IMR-90 (cell line): ENCODE results near the gene ADSS1. TPM values are rescaled to one million over a fixed set of nuclear protein-coding genes. Genes with fewer than 3 reads are reported as not detected.

Experiments used
- ATAC-seq: fragments of 200-7000 bp; cut with Tn5 transposase; 2 replicates; pipeline ENCODE4 v1.9.1; 2020; ENCODE audit warnings: low read depth, mild to moderate bottlenecking, moderate library complexity
- BruUV-seq: library from RNA; stranded (reverse); fragments of 400-500 nt; replicated peaks from 2 replicates; lab custom pipeline; 2021; lab: Mats Ljungman, UMichigan
- CTCF ChIA-PET: fragments of 300-600 bp; formaldehyde crosslinking; extraction: SDS; loops from one replicate; lab custom pipeline; 2021; ENCODE audit warnings: antibody characterized with exemption; lab: Yijun Ruan, JAX
- POLR2A ChIA-PET: fragments of 300-600 bp; sonication (Branson Sonifier 250); formaldehyde crosslinking; loops from one replicate; lab custom pipeline; 2022; ENCODE audit warnings: antibody characterized with exemption; ENCODE audit not compliant: unreplicated experiment; lab: Charles Lee
- DNase-seq: peaks from one replicate; pipeline ENCODE4 v3.0.0; 2013
- H2AFZ ChIP-seq: replicated peaks from 2 replicates; pipeline ENCODE3; 2013; ENCODE audit warnings: low read length, mild to moderate bottlenecking; ENCODE audit not compliant: poor library complexity
- H2AK5ac ChIP-seq: 2 replicates; pipeline ENCODE4 v1.6.1; 2013; ENCODE audit warnings: low read depth, low read length, inconsistent platforms
- H2AK9ac ChIP-seq: replicated peaks from 2 replicates; pipeline ENCODE3; 2013; ENCODE audit warnings: mild to moderate bottlenecking, low read depth, low read length, moderate library complexity; ENCODE audit not compliant: poor library complexity
- H2BK120ac ChIP-seq: 2 replicates; pipeline ENCODE4 v1.6.1; 2013; ENCODE audit warnings: low read depth, low read length, inconsistent platforms
- H2BK15ac ChIP-seq: 3 replicates; pipeline ENCODE4 v1.6.1; 2013; ENCODE audit warnings: low read depth, low read length, inconsistent platforms
- H2BK20ac ChIP-seq: 2 replicates; pipeline ENCODE4 v1.6.1; 2013; ENCODE audit warnings: low read depth, mild to moderate bottlenecking, inconsistent platforms, low read length, moderate library complexity
- H2BK5ac ChIP-seq: 2 replicates; pipeline ENCODE4 v1.6.1; 2013; ENCODE audit warnings: mild to moderate bottlenecking, low read depth, low read length, inconsistent platforms; ENCODE audit not compliant: poor library complexity, severe bottlenecking
- H3K14ac ChIP-seq: replicated peaks from 2 replicates; pipeline ENCODE4 v1.6.1; 2013; ENCODE audit warnings: low read depth, low read length, inconsistent platforms
- H3K18ac ChIP-seq: 2 replicates; pipeline ENCODE4 v1.6.1; 2013; ENCODE audit warnings: low read depth, low read length, control low read depth
- H3K23ac ChIP-seq: 2 replicates; pipeline ENCODE4 v1.6.1; 2013; ENCODE audit warnings: low read depth, low read length, inconsistent platforms
- H3K27ac ChIP-seq: 2 replicates; pipeline ENCODE4 v1.5.1; 2013; ENCODE audit warnings: mild to moderate bottlenecking, control low read depth, low read length; ENCODE audit not compliant: insufficient read depth
- H3K27me3 ChIP-seq: 2 replicates; pipeline ENCODE4 v1.6.1; 2013; ENCODE audit warnings: low read length; ENCODE audit not compliant: control insufficient read depth, insufficient read depth
- H3K36me3 ChIP-seq: 2 replicates; pipeline ENCODE4 v1.6.1; 2013; ENCODE audit warnings: low read length, mixed read lengths; ENCODE audit not compliant: control insufficient read depth, insufficient read depth
- H3K4ac ChIP-seq: 2 replicates; pipeline ENCODE4 v1.6.1; 2013; ENCODE audit warnings: low read depth, low read length, inconsistent platforms
- H3K4me1 ChIP-seq: 2 replicates; pipeline ENCODE4 v1.6.1; 2013; ENCODE audit warnings: low read length, mixed read lengths; ENCODE audit not compliant: control insufficient read depth, insufficient read depth
- H3K4me2 ChIP-seq: 2 replicates; pipeline ENCODE4 v1.6.1; 2013; ENCODE audit warnings: low read depth, mild to moderate bottlenecking, control low read depth, low read length, moderate library complexity
- H3K4me3 ChIP-seq: 2 replicates; pipeline ENCODE4 v1.5.1; 2013; ENCODE audit warnings: low read depth, mild to moderate bottlenecking, control low read depth, low read length, moderate library complexity; ENCODE audit not compliant: insufficient read depth
- H3K56ac ChIP-seq: 2 replicates; pipeline ENCODE4 v1.6.1; 2013; ENCODE audit warnings: low read length, inconsistent platforms; ENCODE audit not compliant: insufficient read depth; ENCODE audit errors: extremely low read depth
- H3K79me1 ChIP-seq, 2 experiments: 2 replicates each; pipeline ENCODE4 v1.6.1; 2013; ENCODE audit warnings: low read length in 2 of 2, inconsistent platforms in 1 of 2, low read depth in 1 of 2
- H3K9ac ChIP-seq: 2 replicates; pipeline ENCODE4 v1.6.1; 2013; ENCODE audit warnings: low read depth, low read length, control low read depth
- H3K9me1 ChIP-seq: 2 replicates; pipeline ENCODE4 v1.6.1; 2013; ENCODE audit warnings: low read length, inconsistent platforms; ENCODE audit not compliant: insufficient read depth
- H3K9me3 ChIP-seq: 2 replicates; pipeline ENCODE4 v1.6.1; 2013; ENCODE audit warnings: low read length; ENCODE audit not compliant: control insufficient read depth, insufficient read depth
- H4K20me1 ChIP-seq: 2 replicates; pipeline ENCODE4 v1.6.1; 2013; ENCODE audit warnings: low read length, inconsistent platforms; ENCODE audit not compliant: insufficient read depth
- H4K5ac ChIP-seq: 2 replicates; pipeline ENCODE4 v1.6.1; 2013; ENCODE audit warnings: mild to moderate bottlenecking, low read depth, low read length, control low read depth
- H4K8ac ChIP-seq, 2 experiments: 2 replicates each; pipeline ENCODE4 v1.6.1; 2013; ENCODE audit warnings: low read depth in 2 of 2, low read length in 2 of 2, control low read depth in 1 of 2, inconsistent platforms in 1 of 2
- H4K91ac ChIP-seq: 2 replicates; pipeline ENCODE4 v1.6.1; 2013; ENCODE audit warnings: low read depth, low read length, inconsistent platforms; ENCODE audit not compliant: insufficient read depth
- BHLHE40 ChIP-seq: fragments of 150-350 bp; IDR thresholded peaks from 2 replicates; pipeline ENCODE4 v1.6.1; 2016; ENCODE audit warnings: mild to moderate bottlenecking, low read depth, low read length
- CEBPB ChIP-seq: IDR thresholded peaks from 2 replicates; pipeline ENCODE4 v1.6.1; 2012; ENCODE audit warnings: low read depth, low read length, improper control_type of control experiment
- CHD1 ChIP-seq: IDR thresholded peaks from 2 replicates; pipeline ENCODE4 v1.6.1; 2012; ENCODE audit warnings: low read depth, low read length, improper control_type of control experiment
- FOS ChIP-seq: fragments of 150-350 bp; IDR thresholded peaks from 2 replicates; pipeline ENCODE4 v1.6.1; 2016; ENCODE audit warnings: low read depth, low read length
- MAFK ChIP-seq: IDR thresholded peaks from 2 replicates; pipeline ENCODE4 v1.6.1; 2012; ENCODE audit warnings: low read depth, low read length, improper control_type of control experiment
- MAZ ChIP-seq: IDR thresholded peaks from 2 replicates; pipeline ENCODE4 v1.6.1; 2012; ENCODE audit warnings: low read depth, mild to moderate bottlenecking, low read length, improper control_type of control experiment, moderate library complexity, borderline replicate concordance
- MXI1 ChIP-seq: IDR thresholded peaks from 2 replicates; pipeline ENCODE4 v1.6.1; 2012; ENCODE audit warnings: low read depth, mild to moderate bottlenecking, low read length, moderate library complexity, borderline replicate concordance
- NFE2L2 ChIP-seq: fragments of 150-350 bp; IDR thresholded peaks from 2 replicates; pipeline ENCODE4 v1.6.1; 2016; ENCODE audit warnings: low read depth, mild to moderate bottlenecking, low read length
- POLR2A ChIP-seq: IDR thresholded peaks from 2 replicates; pipeline ENCODE4 v1.6.1; 2012; ENCODE audit warnings: mild to moderate bottlenecking, low read depth, low read length
- RAD21 ChIP-seq: IDR thresholded peaks from 2 replicates; pipeline ENCODE4 v1.6.1; 2012; ENCODE audit warnings: low read length, improper control_type of control experiment
- RFX5 ChIP-seq: IDR thresholded peaks from 2 replicates; pipeline ENCODE4 v1.8.0; 2012; ENCODE audit warnings: low read depth, mild to moderate bottlenecking, low read length, moderate library complexity
- SMC3 ChIP-seq: fragments of 150-350 bp; IDR thresholded peaks from 2 replicates; pipeline ENCODE4 v1.6.1; 2016; ENCODE audit warnings: low read depth, mild to moderate bottlenecking, antibody characterized with exemption, low read length, moderate library complexity
- WGBS, 2 experiments: methylation state at CpG; one replicate each; pipeline versions ENCODE4 v1.1.5 to v1.1.7; 2013; ENCODE audit warnings: missing lambda C conversion rate in 2 of 2; ENCODE audit not compliant: insufficient read length in 1 of 2; ENCODE audit errors: extremely low coverage in 2 of 2; 5-methylcytosine and 5-hydroxymethylcytosine counted together
- dilution Hi-C: fragments of 300-500 bp; cut with HindIII; formaldehyde crosslinking; loops from one replicate; pipeline ENCODE4 v1.14.3; 2018; ENCODE audit warnings: low sequenced_read_pairs; ENCODE audit not compliant: unreplicated experiment
- in situ Hi-C: fragments of 300-500 bp; cut with MboI; formaldehyde crosslinking; loops from 3 replicates; pipeline ENCODE4 v1.14.3; 2019; ENCODE audit warnings: low sequenced_read_pairs, inconsistent platforms, mixed read lengths
- intact Hi-C: fragments of 100-400 bp; cut with micrococcal nuclease; formaldehyde crosslinking; loops from 2 replicates; pipeline ENCODE4 v1.10.0; 2022
- polyA plus RNA-seq, 3 experiments: library from polyadenylated mRNA; depleted of rRNA; stranded (reverse); fragments of >200 nt; gene quantifications; 2 replicates each; pipeline ENCODE4 v1.2.3, GENCODE V29; 2012; ENCODE audit warnings: low replicate concordance in 1 of 3
- total RNA-seq: library from RNA; depleted of rRNA; stranded (reverse); fragments of >200 nt; gene quantifications from 2 replicates; pipeline ENCODE4 v1.2.3, GENCODE V29; 2012
- TF ChIP-seq, protein P1 (sequence below): fragments of 150-350 bp; IDR thresholded peaks from 2 replicates; pipeline ENCODE4 v1.6.1; 2017; ENCODE audit warnings: mild to moderate bottlenecking, antibody characterized with exemption, low read length, low read depth
- TF ChIP-seq, protein P2 (sequence below): conservative IDR thresholded peaks from 2 replicates; pipeline ENCODE4 v1.5.1; 2012; ENCODE audit warnings: mild to moderate bottlenecking, low read depth, low read length, improper control_type of control experiment

The ADSS1 gene
- total and polyA plus RNA-seq, 2 of the 4 experiments (the other 2 are of a cell fraction), result 1.8 to 5.2 TPM

DNA sequence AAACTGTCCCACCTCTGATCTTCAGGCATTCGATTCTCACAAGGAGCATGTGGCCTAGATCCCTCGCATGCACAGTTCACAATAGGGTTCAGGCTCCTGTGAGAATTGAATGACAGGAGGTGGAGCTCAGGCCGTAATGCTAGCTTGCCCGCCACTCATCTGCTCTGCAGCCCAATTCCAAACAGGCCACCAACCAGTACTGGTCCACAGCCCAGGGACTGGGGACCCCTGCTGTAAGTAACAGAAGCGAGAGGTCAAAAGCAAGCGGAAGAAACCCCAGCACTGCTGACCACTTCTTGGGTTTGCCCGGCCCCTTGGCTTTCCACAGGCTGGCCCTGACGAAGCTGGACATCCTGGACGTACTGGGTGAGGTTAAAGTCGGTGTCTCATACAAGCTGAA lies 20.5 kb downstream of the ADSS1 start:
- no TSS peak for BruUV-seq
- Histone ChIP-seq H4K20me1 (no peaks in the 10 kb centered on the region), H3K9me1 (peaks cover 22% of the 10 kb centered on the region), H3K9me3 (no peaks in the 10 kb centered on the region), H3K27me3 (no peaks in the 10 kb centered on the region), H3K4me1 (peaks cover 25% of the 10 kb centered on the region), H2AK5ac (peak overlapping the region; percentile 16; the same call in 1 of the 2 replicates), H3K36me3 (peaks cover 13% of the 10 kb centered on the region), H3K18ac (no peak overlapping the region), H2BK5ac (no peak overlapping the region), H3K27ac (no peak overlapping the region), H3K23ac (no peak overlapping the region), H2BK15ac (no peak overlapping the region; the same call in 2 of the 3 replicates), H3K56ac (no peak overlapping the region), H3K9ac (no peak overlapping the region), H3K4me3 (no peak overlapping the region), H3K4me2 (no peak overlapping the region), H3K4ac (no peak overlapping the region), H3K14ac (no peak overlapping the region), H4K5ac (no peak overlapping the region), H3K79me1 (no peaks in the 10 kb centered on the region), H4K91ac (no peak overlapping the region), H2BK20ac (no peak overlapping the region), H4K8ac (no peak overlapping the region), H2AK9ac (no peak overlapping the region), H2BK120ac (no peak overlapping the region), H2AFZ (no peak overlapping the region)
- CTCF ChIA-PET, result no interaction called here
- DNase-seq (no peak), ATAC-seq (no peak)
- dilution Hi-C loops (no loop called here), intact Hi-C loops (no loop called here), in situ Hi-C loops (no loop called here)
- WGBS, 2 experiments, result no CpG with 5 or more reads among the region's 10 CpGs
- no peak for TF ChIP-seq POLR2A
- no peak for TF ChIP-seq MAZ
- TF ChIP-seq NFE2L2, result no peak
- TF ChIP-seq, protein P1, sequence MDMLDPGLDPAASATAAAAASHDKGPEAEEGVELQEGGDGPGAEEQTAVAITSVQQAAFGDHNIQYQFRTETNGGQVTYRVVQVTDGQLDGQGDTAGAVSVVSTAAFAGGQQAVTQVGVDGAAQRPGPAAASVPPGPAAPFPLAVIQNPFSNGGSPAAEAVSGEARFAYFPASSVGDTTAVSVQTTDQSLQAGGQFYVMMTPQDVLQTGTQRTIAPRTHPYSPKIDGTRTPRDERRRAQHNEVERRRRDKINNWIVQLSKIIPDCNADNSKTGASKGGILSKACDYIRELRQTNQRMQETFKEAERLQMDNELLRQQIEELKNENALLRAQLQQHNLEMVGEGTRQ, result no peak
- TF ChIP-seq CEBPB, result no peak
- TF ChIP-seq MAFK, result no peak
- TF ChIP-seq, protein P2, sequence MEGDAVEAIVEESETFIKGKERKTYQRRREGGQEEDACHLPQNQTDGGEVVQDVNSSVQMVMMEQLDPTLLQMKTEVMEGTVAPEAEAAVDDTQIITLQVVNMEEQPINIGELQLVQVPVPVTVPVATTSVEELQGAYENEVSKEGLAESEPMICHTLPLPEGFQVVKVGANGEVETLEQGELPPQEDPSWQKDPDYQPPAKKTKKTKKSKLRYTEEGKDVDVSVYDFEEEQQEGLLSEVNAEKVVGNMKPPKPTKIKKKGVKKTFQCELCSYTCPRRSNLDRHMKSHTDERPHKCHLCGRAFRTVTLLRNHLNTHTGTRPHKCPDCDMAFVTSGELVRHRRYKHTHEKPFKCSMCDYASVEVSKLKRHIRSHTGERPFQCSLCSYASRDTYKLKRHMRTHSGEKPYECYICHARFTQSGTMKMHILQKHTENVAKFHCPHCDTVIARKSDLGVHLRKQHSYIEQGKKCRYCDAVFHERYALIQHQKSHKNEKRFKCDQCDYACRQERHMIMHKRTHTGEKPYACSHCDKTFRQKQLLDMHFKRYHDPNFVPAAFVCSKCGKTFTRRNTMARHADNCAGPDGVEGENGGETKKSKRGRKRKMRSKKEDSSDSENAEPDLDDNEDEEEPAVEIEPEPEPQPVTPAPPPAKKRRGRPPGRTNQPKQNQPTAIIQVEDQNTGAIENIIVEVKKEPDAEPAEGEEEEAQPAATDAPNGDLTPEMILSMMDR, result no peak
- TF ChIP-seq RAD21, result no peak
- no peak for TF ChIP-seq SMC3
- no peak for TF ChIP-seq FOS
- TF ChIP-seq BHLHE40, result no peak
- TF ChIP-seq CHD1, result no peak
- no peak for TF ChIP-seq RFX5
- TF ChIP-seq MXI1, result no peak
- POLR2A ChIA-PET, result no interaction called here
